Ovary (tissue), 9 donors: ENCODE results near the gene BCS1L. TPM values are rescaled to one million over a fixed set of nuclear protein-coding genes. Genes with fewer than 3 reads are reported as not detected.

Source experiments
- DNase-seq, 5 donors: peaks; one replicate each; pipeline ENCODE4 v3.0.0-alpha.2; 2019 to 2020
- H3K27ac ChIP-seq, 2 donors: fragments of 200-600 bp; one replicate each; pipeline versions ENCODE4 v1.5.1 to v1.8.0; 2019 to 2022
- H3K27me3 ChIP-seq: fragments of 200-600 bp; one replicate; pipeline ENCODE4 v1.8.0; 2022
- H3K36me3 ChIP-seq: fragments of 200-600 bp; sonication (generic); one replicate; pipeline ENCODE4 v1.5.1; 2019
- H3K4me1 ChIP-seq: one replicate; pipeline ENCODE4 v1.8.1; 2013; ENCODE audit warnings: mild to moderate bottlenecking, moderate library complexity; ENCODE audit not compliant: insufficient read depth
- H3K4me3 ChIP-seq: fragments of 200-600 bp; sonication (generic); one replicate; pipeline ENCODE4 v1.5.1; 2017
- H3K9me3 ChIP-seq, 2 donors: fragments of 200-600 bp in 1 of 2; sonication (generic) in 1 of 2; one replicate each; pipeline versions ENCODE4 v1.5.1 to v1.8.1; 2013 to 2019; ENCODE audit warnings: mild to moderate bottlenecking in 1 of 2, moderate library complexity in 1 of 2
- CTCF ChIP-seq, 3 donors: fragments of 450-650 bp in 2 of 3; fragments of 200-600 bp in 1 of 3; IDR thresholded peaks; one replicate each; pipeline versions ENCODE4 v1.5.1 to v1.8.0; 2016 to 2022; ENCODE audit warnings: antibody characterized with exemption in 3 of 3, mild to moderate bottlenecking in 1 of 3
- EP300 ChIP-seq: sonication (generic); formaldehyde crosslinking; IDR thresholded peaks from one replicate; pipeline ENCODE4 v1.6.1; 2017; ENCODE audit warnings: antibody characterized with exemption
- POLR2A ChIP-seq: fragments of 450-650 bp; IDR thresholded peaks from one replicate; pipeline ENCODE4 v1.6.1; 2017; ENCODE audit warnings: antibody characterized with exemption, mild to moderate bottlenecking, moderate library complexity
- WGBS, 3 donors: extraction: QIAGEN DNeasy Blood & Tissue Kit in 1 of 3; methylation state at CpG; one replicate each; pipeline versions ENCODE4 v1.1.5 to v1.1.7; 2013 to 2017; 5-methylcytosine and 5-hydroxymethylcytosine counted together
- intact Hi-C, 4 donors: fragments of 100-400 bp; cut with DNase I; formaldehyde crosslinking; loops; one replicate each; pipeline versions ENCODE4 v1.11.0 to v1.15.1; 2022 to 2023
- polyA plus RNA-seq, 2 donors: library from polyadenylated mRNA; stranded (reverse); fragments of 200-250 nt in 1 of 2; fragments of 350-450 nt in 1 of 2; fragmentation: Illumina TruSeq in 1 of 2; extraction: RNeasy Lipid Tissue Mini Kit (QIAGEN cat#74804) in 1 of 2; gene quantifications; one replicate each; pipeline ENCODE4 v1.2.3, GENCODE V29; 2013 to 2014
- total RNA-seq, 7 donors: library from RNA; depleted of rRNA in 2 of 7; stranded (reverse); fragments of >200 nt in 2 of 7; fragmentation: NEBNext Ultra II Directional in 3 of 7; extraction: Animal tissue kit (Norgen Biotek cat#: 25700) in 3 of 7; gene quantifications; one replicate each; pipeline versions ENCODE4 v1.1.0 to v1.2.4, GENCODE V29; 2016 to 2023
- donor health status: DM: no; HTN: no; CAD: no; lungs with moderate emphysema.
- donor health status: DM: no; HTN: no; CAD: no.
- donor health status: Bipolar disorder and iron deficiency.
- donor health status: DM: yes; HTN: yes; CAD: no.
- donor health status: DM: no; HTN: no; CAD: no.
- donor health status: DM: yes; HTN: yes; CAD: no.

BCS1L gene
- total and polyA plus RNA-seq, 9 donors, result 14.7 to 45.2 (median 34.4) TPM

- H3K4me3 ChIP-seq, result peak within 1 kb of the TSS; percentile 95
- H3K4me1 ChIP-seq, result no peaks in the 10 kb centered on the region
- whole genome bisulfite sequencing, 3 donors, result 0 to 1% (median 0%) methylated on average over 54 to 74 of the region's 74 CpGs
- no peaks in the 10 kb centered on the region for H3K27me3 ChIP-seq
- H3K36me3 ChIP-seq, result no peaks in the 10 kb centered on the region
- peak within 1 kb of the TSS; percentile 74 to 81 for H3K27ac ChIP-seq
- peak; percentile 98 to 99 (median 98) for DNase-seq
- TF ChIP-seq POLR2A, result peak; percentile 58
- no peak for TF ChIP-seq EP300
- peak; percentile 84 to 98 (median 96) for TF ChIP-seq CTCF (IDR thresholded peaks at IDR 0.05)
- H3K9me3 ChIP-seq, result no peaks in the 10 kb centered on the region
- intact Hi-C loops, result loop anchor here in 3 of 4 donors (2.0 to 10.0 kb wide), 3 partner anchors 136 to 144 kb away; partner anchors contain the start of gene WNT6 (in 1 of the 3)
These were observed 51.4 kb downstream of the BCS1L start, which contains the start of gene TTLL4 for GRCh38 chr2:218710687-218711549. Gene TTLL4, plus strand, starts transcription at chr2:218710835. Its CDS starts 26,842 bp downstream, at chr2:218737677.

DNA sequence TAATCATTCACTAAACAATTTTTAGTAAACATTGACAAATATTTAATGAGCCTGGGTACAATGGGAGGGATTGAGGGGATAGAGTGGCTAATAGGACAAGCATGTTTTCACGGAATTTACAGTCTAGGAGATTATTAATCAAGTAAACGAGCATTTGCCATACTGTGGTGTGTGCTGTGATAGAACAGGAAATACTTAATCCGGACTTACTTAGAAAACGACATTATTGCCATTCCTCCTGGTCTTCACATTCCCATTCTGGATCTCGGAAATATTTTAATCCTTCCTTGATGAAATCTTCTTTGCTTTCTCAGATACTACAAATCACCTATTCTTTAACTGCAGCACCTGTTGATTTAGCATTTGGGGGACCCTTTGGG is 52.1 kb downstream of the BCS1L start:
- TF ChIP-seq EP300, result no peak
- TF ChIP-seq CTCF (IDR thresholded peaks at IDR 0.05), result no peak
- no peak for TF ChIP-seq POLR2A
- Histone ChIP-seq H3K27ac (peak overlapping the region in 1 of 2 donors; percentile 74), H3K4me3 (peak overlapping the region; percentile 95), H3K4me1 (no peaks in the 10 kb centered on the region), H3K27me3 (no peaks in the 10 kb centered on the region), H3K36me3 (no peaks in the 10 kb centered on the region), H3K9me3 (no peaks in the 10 kb centered on the region)
- DNase-seq, result no peak
- intact Hi-C loops, result loop anchor here in 3 of 4 donors (2.0 to 10.0 kb wide), 3 partner anchors 135 to 143 kb away; partner anchors contain the start of gene WNT6 (in 1 of the 3)
- 16 to 31% (median 23%) methylated on average over 5 of the region's 5 CpGs for WGBS, 3 donors

Other genes with a start within 250 kb of the BCS1L start
- gene VIL1, start 240.6 kb upstream of the BCS1L start, total RNA-seq, result 1 to 10 TPM in 1 of 7 donors, under 1 TPM in 1, not detected in 5; 0.38 to 1.3 TPM
- gene VIL1, start 240.6 kb upstream of the BCS1L start, polyA plus RNA-seq, result under 1 TPM in 1 of 2 donors, not detected in 1; 0.05 TPM
- gene USP37, start 91.3 kb upstream of the BCS1L start, total RNA-seq, result 10 to 100 TPM; 13.3 to 56.8 (median 21.3) TPM
- gene USP37, start 91.3 kb upstream of the BCS1L start, polyA plus RNA-seq, result 1 to 10 TPM; 4.2 to 6.1 TPM
- 10 to 100 TPM; 28.3 to 53.9 (median 33.2) TPM for gene CNOT9, start 90.8 kb upstream of the BCS1L start, total RNA-seq
- gene CNOT9, start 90.8 kb upstream of the BCS1L start, polyA plus RNA-seq, result 10 to 100 TPM; 16.2 to 34.3 TPM
- gene PLCD4, start 51.8 kb upstream of the BCS1L start, total RNA-seq, result 1 to 10 TPM in 3 of 7 donors, under 1 TPM in 4; 0.24 to 1.5 (median 0.91) TPM
- gene PLCD4, start 51.8 kb upstream of the BCS1L start, polyA plus RNA-seq, result under 1 TPM; 0.21 to 0.88 TPM
- 10 to 100 TPM; 10.9 to 33.9 (median 24.0) TPM for gene ZNF142, start 60 bp upstream of the BCS1L start, total RNA-seq
- 1 to 10 TPM; 7.0 to 8.2 TPM for gene ZNF142, start 60 bp upstream of the BCS1L start, polyA plus RNA-seq
- 10 to 100 TPM; 11.7 to 38.6 (median 25.7) TPM for gene RNF25, start 12.3 kb downstream of the BCS1L start, total RNA-seq
- gene RNF25, start 12.3 kb downstream of the BCS1L start, polyA plus RNA-seq, result 10 to 100 TPM; 26.5 to 45.9 TPM
- 10 to 100 TPM; 26.8 to 93.2 (median 39.1) TPM for gene STK36, start 12.4 kb downstream of the BCS1L start, total RNA-seq
- gene STK36, start 12.4 kb downstream of the BCS1L start, polyA plus RNA-seq, result 10 to 100 TPM; 28.7 to 38.5 TPM
- 10 to 100 TPM; 12.4 to 19.6 (median 17.6) TPM for gene TTLL4, start 51.2 kb downstream of the BCS1L start, total RNA-seq
- 10 to 100 TPM in 1 of 2 donors, 1 to 10 TPM in 1; 6.9 to 17.2 TPM for gene TTLL4, start 51.2 kb downstream of the BCS1L start, polyA plus RNA-seq
- 10 to 100 TPM; 22.0 to 59.5 (median 34.4) TPM for gene CYP27A1, start 122.5 kb downstream of the BCS1L start, total RNA-seq
- gene CYP27A1, start 122.5 kb downstream of the BCS1L start, polyA plus RNA-seq, result 10 to 100 TPM; 30.0 to 39.0 TPM
- under 1 TPM in 2 of 7 donors, not detected in 5; 0.11 to 0.32 TPM for gene PRKAG3, start 172.1 kb downstream of the BCS1L start, total RNA-seq
- not detected for gene PRKAG3, start 172.1 kb downstream of the BCS1L start, polyA plus RNA-seq
- 1 to 10 TPM; 1.1 to 4.5 (median 2.0) TPM for gene WNT6, start 200.1 kb downstream of the BCS1L start, total RNA-seq
- gene WNT6, start 200.1 kb downstream of the BCS1L start, polyA plus RNA-seq, result 1 to 10 TPM in 1 of 2 donors, under 1 TPM in 1; 0.13 to 2.9 TPM
- gene WNT10A, start 221.2 kb downstream of the BCS1L start, total RNA-seq, result 10 to 100 TPM in 1 of 7 donors, 1 to 10 TPM in 1, under 1 TPM in 1, not detected in 4; 0.27 to 12.4 (median 1.6) TPM
- under 1 TPM; 0.04 to 0.13 TPM for gene WNT10A, start 221.2 kb downstream of the BCS1L start, polyA plus RNA-seq